OCI-LY1 (cell line): ENCODE measurements around the gene SYNDIG1.

Experiments
- CTCF ChIP-seq: fragments of 200-600 bp; sonication (generic), shearing (Covaris generic); IDR thresholded peaks from 2 replicates; pipeline ENCODE4 v1.5.1; 2017; ENCODE audit warnings: mild to moderate bottlenecking, antibody characterized with exemption, low read length, moderate library complexity, mixed read lengths
- EZH2 ChIP-seq: fragments of 200-600 bp; sonication (generic), shearing (Covaris generic); IDR thresholded peaks from 2 replicates; pipeline ENCODE4 v1.8.0; 2017; ENCODE audit warnings: borderline replicate concordance, mixed run types, mild to moderate bottlenecking, antibody characterized with exemption, low read length, moderate library complexity, mixed read lengths

GRCh38 chr20:24651976-24652345 lies 182.5 kb downstream of the SYNDIG1 start:
- no peak for TF ChIP-seq CTCF
- TF ChIP-seq EZH2, result no peak
